HG02759 (cell line): Measurements from ENCODE around the gene SELENOM.

Experiments used
- ATAC-seq: cut with Tn5 transposase; IDR thresholded peaks from one replicate; pipeline ENCODE4 v1.9.1; 2021; ENCODE audit warnings: mild to moderate bottlenecking, moderate library complexity; ENCODE audit not compliant: unreplicated experiment

The SELENOM gene

GRCh38 chr22:31093086-31093850 lies 14.1 kb downstream of the SELENOM start:
- no peak for ATAC-seq

GRCh38 chr22:31092161-31092560 lies 15.2 kb downstream of the SELENOM start:
- ATAC-seq: no peak

GRCh38 chr22:31091106-31091975 lies 16.0 kb downstream of the SELENOM start:
- no peak for ATAC-seq

GRCh38 chr22:31090217-31091085 lies 16.9 kb downstream of the SELENOM start:
- no peak for ATAC-seq

- ATAC-seq: no peak
Observed at GRCh38 chr22:31089160-31090100, 17.9 kb downstream of the SELENOM start.

GRCh38 chr22:31088233-31088986 lies 19.0 kb downstream of the SELENOM start:
- ATAC-seq: no peak

- ATAC-seq: no peak
Observed at GRCh38 chr22:31087744-31088215, 19.6 kb downstream of the SELENOM start.

GRCh38 chr22:31086703-31087330 lies 20.6 kb downstream of the SELENOM start:
- no peak for ATAC-seq

GRCh38 chr22:31085928-31086327 lies 21.4 kb downstream of the SELENOM start:
- ATAC-seq: no peak

- ATAC-seq: no peak
Observed at GRCh38 chr22:31085493-31085824, 21.9 kb downstream of the SELENOM start.

GRCh38 chr22:31084811-31085492 lies 22.4 kb downstream of the SELENOM start:
- ATAC-seq: peak; percentile 71

- ATAC-seq: no peak
Observed at GRCh38 chr22:31083923-31084810, 23.2 kb downstream of the SELENOM start.

GRCh38 chr22:31083377-31083768 lies 24.0 kb downstream of the SELENOM start:
- ATAC-seq: no peak

- ATAC-seq: no peak
Observed at GRCh38 chr22:31082606-31083376, 24.6 kb downstream of the SELENOM start.

GRCh38 chr22:31081963-31082605 lies 25.3 kb downstream of the SELENOM start:
- no peak for ATAC-seq
